CD1c-positive myeloid dendritic cell (primary cell): ENCODE data around the gene CADM4.
"Not testable (repeated sequence)": the region's sequence is repeated elsewhere in the genome, so short reads cannot be mapped to it uniquely, and the experiment has no call there.

Experiments used
- DNase-seq: peaks from one replicate; pipeline ENCODE4 v3.0.0-alpha.2; 2016; ENCODE audit errors: extremely low spot score

Gene CADM4

GRCh38 chr19:43607238-43608205 lies 32.1 kb downstream of the CADM4 start:
- no peak for DNase-seq

DNA sequence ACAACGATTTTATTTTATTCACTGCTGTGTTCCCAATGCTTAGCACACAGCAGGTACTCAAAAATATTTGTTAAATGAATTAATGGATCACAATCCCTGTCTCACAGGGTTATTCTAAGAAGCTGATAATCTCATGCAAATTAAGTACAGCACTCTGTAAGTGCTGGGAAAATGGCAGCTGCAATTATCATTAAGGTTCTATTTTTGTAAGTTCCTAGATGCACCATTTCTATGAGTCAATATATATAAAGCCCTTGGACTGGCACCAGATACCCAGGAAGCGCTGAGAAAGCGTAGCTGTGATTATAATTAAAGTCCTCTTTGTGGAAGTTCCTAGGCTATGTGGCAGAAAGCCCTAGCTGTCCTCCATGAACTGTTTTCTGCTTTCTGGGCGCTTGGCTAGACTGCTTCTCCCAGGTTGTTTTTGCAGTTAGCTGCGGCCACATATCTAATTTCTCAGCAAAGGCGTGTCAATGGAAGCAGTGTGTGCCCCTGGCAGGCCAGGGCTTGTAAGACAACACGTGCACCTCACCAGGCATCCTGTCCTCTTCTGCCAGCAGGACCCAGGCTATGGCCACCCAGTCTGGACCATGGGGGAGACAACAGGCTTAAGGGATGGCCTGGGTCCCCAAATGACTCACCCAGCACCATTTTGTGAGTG lies 33.0 kb downstream of the CADM4 start:
- DNase-seq: no peak

DNA sequence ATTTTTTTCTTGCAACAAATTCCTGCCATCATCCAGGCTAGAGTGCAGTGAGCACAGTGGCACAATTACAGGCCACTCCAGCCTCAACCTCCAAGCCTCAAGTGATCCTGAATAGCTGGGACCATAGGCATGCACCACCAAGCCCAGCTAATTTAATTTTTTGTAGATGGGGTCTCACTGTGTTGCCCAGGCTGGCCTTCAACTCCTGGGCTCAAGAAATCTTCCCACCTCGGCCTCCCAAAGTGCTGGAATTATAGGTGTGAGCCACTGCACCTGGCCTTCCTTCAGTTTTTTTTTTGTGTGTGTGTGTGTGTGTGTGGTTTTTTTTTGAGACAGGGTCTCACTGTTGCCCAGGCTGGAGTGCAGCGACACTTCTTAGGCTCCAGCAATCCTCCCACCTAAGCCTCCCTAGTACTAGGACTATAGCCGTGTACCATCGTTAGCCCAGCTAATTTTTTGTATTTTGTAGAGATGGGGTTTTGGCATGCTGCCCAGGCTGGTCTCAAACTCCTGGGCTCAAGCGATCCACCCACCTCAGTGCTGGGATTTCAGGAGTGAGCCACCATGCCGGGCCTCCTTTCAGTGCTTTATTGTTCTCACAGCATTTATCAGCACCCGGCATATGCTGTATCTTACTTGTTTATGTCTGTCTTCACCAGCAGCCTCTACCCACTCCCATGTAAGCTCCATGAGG lies 33.6 kb downstream of the CADM4 start:
- no peak for DNase-seq

- not testable (repeated sequence) for DNase-seq
Measured at GRCh38 chr19:43600326-43600725, 39.3 kb downstream of the CADM4 start.

DNA sequence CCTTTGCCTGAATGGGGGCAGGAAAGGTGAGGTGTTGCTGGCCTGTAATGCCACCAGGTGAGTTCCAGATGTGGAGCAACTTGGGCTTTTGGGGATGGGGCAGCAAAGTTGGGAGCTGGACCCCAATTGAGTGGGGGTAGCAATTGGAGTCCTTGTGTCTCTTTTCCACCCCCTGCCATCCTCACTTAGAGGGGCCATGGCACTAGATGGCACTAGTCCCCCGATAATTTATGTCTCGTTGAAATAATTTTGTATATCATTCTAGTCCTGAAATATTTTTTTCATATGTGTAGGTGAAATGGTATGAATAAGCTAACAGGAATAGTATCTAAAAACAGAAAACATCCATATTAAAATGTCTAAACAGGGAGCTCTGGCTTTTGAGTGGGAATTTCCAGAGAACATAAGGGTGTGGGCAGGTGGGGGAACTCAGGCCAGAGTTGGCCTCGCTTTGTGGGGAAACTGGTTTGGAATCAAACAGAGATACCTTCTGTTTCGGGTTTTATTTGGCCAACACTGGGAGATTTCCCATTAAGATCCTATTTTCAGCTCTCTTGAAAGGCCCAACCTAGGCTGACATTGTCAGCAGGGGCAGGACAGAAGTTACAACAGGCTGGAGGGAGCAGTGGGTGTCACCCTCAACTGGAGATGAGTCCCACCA lies 39.9 kb downstream of the CADM4 start:
- no peak for DNase-seq

DNA sequence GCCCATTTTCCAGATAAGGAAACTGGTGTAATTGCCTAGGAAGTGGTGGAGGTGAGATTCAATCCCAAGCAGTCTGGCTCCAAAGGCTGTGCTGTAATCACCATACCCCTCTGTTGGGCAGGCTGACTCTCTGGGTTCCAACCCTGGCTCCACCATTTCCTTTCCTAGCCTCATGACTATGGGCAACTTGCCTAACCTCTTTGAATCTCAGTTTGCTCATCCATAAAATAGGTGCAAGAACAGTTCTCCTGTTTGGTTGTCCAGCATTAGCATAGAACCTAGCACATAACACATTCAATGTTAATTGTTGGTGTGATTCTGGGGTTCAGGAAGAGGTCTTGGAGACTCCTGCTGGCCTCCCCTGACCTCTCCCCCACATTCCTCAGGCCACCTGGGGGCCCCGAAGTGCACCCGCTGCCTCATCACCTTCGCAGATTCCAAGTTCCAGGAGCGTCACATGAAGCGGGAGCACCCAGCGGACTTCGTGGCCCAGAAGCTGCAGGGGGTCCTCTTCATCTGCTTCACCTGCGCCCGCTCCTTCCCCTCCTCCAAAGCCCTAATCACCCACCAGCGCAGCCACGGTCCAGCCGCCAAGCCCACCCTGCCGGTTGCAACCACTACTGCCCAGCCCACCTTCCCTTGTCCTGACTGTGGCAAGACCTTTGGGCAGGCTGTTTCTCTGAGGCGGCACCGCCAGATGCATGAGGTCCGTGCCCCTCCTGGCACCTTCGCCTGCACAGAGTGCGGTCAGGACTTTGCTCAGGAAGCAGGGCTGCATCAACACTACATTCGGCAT lies 41.0 kb downstream of the CADM4 start:
- DNase-seq: no peak

GRCh38 chr19:43597876-43598275 lies 41.8 kb downstream of the CADM4 start:
- DNase-seq: peak; percentile 40

DNA sequence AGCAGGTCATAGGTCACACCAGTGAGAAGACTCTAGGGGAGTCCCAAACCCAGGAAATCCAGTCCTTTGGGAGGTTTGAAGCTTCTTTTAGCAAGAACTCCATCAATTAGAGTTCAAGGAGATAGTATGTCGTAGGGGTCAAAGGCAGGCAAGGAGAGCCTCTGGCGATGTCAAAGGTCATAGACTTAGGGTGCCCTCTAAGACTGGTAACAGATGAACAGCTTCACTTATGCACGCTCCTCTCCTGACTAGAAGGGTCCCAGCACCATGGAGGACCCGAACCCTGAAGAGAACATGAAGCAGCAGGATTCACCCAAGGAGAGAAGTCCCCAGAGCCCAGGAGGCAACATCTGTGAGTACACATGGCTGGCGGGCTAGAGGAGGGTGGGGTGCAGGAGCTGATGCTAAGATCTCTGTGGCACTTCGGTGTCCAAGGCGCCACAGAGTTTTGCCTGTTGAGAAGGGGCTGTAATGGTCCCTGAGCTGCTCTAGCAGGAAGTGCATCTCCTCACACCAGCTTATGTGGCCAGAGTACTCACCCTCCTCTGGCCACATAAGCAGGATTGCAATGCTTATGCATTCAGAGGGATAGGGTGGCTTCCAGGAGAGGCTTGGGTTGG lies 42.7 kb downstream of the CADM4 start:
- DNase-seq: no peak

- DNase-seq: peak; percentile 100
Measured at GRCh38 chr19:43595999-43596841, 43.4 kb downstream of the CADM4 start, which contains the start of the genes IRGQ and ZNF576. Gene IRGQ (minus strand): TSS chr19:43596134. CDS start chr19:43595338, 796 bp downstream. Gene ZNF576 (plus strand): TSS chr19:43596595. CDS start chr19:43597109, 514 bp downstream.

- DNase-seq: no peak
Measured at GRCh38 chr19:43595605-43595998, 44.0 kb downstream of the CADM4 start.

- peak; percentile 78 for DNase-seq
Measured at GRCh38 chr19:43594710-43595604, 44.7 kb downstream of the CADM4 start.

GRCh38 chr19:43594081-43594697 lies 45.5 kb downstream of the CADM4 start:
- DNase-seq: no peak

GRCh38 chr19:43592800-43593350 lies 46.8 kb downstream of the CADM4 start:
- DNase-seq: no peak

GRCh38 chr19:43591904-43592772 lies 47.5 kb downstream of the CADM4 start:
- DNase-seq: no peak

DNA sequence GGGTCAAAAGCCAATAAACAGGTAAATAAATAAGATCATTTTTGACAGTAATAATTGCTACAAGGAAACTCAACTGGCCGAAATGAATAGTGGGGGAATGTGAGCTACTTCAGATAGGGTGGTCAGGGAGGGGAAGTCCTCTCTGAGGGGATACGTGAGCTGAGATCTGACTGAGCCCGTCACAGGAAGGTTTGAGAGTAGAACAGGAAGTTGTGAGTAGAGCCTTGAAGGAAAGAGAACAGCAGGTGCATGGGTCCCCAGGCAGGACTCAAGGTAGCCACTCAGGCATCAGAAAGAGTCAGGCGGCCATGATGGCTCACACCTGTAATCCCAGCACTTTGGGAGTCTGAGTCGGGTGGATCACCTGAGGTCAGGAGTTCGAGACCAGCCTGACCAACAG lies 50.0 kb downstream of the CADM4 start:
- DNase-seq: no peak

- no peak for DNase-seq
Measured at GRCh38 chr19:43589277-43589676, 50.4 kb downstream of the CADM4 start.

- DNase-seq: not testable (repeated sequence)
Measured at GRCh38 chr19:43587029-43587428, 52.6 kb downstream of the CADM4 start.
